GM18858 (cell line): ENCODE results near the gene MAP1S.
"Not testable (repeated sequence)": the region's sequence is repeated elsewhere in the genome, so short reads cannot be mapped to it uniquely, and the experiment has no call there.

Source experiments
- ATAC-seq: cut with Tn5 transposase; IDR thresholded peaks from one replicate; pipeline ENCODE4 v1.9.1; 2021; ENCODE audit not compliant: unreplicated experiment

MAP1S gene

DNA sequence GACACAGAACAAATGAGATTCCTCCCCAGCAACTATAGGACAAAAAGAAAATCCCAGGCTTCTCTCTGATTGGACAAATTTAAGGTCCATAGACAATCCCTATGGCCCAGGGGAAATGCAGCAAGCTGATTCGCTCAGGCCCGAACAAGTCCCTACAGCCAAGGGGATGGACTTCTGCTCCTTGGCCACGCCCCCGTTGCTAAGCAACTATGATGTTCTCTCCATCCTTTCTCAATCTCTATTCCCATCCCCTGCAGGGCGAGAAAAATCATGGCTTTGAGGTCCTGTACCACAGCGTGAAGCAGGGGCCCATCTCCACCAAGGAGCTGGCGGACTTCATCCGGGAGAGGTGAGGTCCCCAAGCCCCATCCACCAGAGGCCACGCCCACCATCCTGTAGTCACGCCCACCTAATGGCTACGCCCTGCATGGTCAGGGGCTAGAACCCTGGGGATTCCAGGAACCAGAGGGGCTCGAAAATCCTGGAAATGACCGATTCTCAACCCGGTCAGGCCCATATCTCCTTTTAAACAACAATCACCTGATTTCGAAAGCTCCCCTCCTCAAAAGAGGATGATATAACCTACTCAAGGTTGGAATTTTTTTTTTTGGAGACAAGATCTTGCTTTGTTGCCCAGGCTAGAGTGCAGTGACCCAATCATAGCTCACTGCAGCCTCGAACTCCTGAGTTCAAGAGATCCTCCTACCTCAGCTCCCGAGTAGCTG is 43.4 kb downstream of the MAP1S start:
- no peak for ATAC-seq

DNA sequence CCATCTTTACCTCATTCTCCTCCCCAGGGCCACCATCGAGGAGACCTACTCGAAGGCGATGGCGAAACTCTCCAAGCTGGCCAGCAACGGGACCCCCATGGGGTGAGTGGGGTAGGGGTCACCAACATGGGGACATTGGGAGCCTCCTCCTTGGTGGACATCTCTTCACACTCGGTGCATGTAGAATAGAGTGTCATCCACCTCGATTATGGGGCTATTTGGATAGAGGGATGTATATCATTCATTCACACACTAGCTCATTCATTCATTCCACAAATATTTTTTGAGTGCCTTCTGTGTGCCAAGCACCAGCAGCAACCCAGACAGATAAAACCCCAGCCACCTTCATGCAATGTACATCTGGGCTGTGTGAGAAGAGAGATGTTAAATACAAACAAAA is 45.1 kb downstream of the MAP1S start:
- ATAC-seq: no peak

DNA sequence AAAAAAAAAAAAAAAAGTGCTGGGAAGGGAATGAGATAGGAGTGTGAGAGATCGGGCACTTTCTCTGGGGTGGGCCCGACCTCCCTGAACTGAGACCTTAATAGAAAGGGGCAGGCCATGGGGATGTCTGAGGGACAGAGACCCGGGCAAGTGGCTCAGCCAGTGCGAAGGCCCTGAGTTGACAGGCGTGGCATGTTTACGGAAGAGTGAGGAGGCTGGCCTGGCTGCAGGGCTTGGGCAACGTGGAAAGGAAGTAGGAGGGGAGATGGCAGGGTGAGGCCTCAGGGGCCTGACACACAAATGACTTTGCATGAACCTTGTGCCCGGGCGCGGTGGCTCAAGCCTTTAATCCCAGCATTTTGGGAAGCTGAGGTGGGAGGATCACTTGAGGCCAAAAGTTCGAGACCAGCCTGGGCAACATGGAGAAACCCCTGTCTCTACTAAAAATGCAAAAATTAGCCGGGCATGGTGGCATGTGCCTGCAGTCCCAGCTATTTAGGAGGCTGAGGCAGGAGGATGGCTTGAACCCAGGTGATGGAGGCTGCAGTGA is 45.9 kb downstream of the MAP1S start:
- ATAC-seq: no peak

DNA sequence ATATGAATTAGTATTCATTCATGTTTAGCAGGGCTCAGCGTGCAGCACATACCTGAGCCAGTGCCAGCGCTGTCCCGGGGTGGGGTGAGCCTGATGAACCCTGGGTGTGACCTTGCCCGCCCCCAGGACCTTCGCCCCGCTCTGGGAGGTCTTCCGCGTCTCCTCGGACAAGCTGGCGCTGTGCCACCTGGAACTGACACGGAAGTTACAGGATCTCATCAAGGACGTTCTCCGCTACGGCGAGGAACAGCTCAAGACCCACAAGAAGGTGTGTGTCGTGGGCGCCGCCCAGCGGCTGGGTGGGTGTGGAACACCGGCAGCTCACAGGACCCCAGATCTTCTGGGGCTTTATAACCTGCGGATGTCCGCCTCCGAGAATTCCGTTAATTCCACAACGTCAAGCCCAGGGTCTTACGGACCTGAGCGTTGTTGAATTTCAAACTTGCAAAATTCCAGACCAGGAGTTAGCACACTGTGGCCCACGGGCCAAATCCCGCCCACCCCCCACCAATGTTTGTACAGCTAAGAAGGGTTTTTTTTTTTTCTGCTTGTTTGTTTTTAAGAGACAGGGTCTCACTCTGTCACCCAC is 47.4 kb downstream of the MAP1S start:
- no peak for ATAC-seq

DNA sequence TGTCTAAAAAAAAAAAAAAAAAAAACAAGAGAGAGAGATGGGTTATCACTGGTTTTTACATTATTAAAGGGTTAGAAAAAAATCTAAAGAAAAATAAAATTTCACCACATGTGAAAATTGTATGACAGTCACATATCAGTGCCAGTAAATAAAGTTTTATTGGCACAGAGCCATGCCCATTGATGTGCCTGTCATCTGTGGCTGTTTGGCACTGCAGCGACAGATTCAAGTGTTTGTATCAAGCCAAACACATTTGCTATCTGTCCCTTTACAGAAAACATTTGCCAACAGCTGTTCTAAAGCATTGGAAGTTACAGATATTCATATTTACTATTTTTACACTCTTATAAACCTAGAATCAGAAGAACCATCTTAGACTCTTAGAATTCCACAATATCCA is 48.3 kb downstream of the MAP1S start:
- no peak for ATAC-seq

DNA sequence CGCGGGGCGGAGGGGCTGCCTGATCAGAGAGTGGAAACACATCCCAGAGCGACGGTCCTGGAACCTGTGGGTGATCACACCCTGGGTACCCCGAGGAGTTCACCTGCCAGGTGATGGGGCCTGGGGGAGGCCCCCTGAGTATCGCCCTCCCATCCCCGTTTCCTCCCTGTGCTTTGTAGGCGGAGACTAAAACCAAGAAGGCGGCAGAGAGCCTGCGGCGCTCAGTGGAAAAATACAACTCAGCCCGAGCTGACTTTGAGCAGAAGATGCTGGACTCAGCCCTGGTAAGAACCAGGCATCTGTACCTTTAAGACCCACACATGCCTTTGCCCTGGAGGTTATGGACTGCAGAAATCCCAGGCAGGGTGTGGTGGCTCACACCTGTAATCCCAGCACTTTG is 51.3 kb downstream of the MAP1S start:
- ATAC-seq: no peak

DNA sequence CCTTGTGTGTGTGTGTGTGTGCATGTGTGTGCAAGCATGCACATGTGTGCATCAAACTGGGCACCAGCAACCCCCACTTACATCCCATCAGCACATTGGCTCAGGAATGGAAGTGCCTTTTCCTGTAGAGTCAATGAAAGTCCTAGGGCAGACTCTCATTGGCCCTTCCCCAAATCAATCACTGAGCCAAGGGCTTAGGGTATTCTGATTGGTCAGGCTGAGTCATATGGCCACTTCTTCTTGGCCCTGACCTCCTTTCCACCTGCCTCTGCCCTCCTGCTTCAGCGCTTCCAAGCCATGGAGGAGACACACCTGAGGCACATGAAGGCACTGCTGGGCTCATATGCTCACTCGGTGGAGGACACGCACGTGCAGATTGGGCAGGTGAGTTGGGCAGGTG is 52.9 kb downstream of the MAP1S start:
- no peak for ATAC-seq

DNA sequence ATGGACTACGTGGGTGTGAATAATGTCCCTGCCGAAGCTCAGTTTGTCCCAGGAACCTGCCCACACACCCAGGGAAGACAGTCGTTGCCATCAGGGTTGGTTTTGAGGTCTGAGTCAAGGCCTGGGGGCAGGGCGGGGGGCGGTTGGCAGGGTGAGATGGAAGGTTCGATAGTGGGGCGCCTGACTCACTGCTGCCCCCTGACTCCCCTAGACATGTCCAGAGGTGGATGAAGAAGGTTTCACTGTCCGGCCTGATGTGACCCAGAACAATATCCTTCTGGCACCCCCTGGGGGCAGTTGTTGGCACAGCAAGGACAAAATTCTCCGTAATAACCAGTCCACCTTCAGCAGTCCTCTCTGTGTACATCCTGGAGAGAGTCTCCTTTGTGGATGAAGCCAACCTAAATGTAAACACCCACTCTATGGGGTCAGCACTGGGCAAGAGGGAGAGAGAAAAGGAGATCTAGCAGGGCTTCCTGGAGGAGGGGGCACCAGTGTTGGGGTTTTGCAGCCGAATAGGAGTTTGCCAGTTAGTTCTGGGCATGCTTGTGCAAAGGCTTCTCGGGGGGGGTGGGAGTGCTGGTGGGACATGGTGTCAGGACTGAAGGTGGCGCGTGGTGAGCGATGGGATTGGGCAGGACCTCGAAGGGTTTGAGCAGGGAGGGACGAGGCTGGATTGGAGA is 56.1 kb downstream of the MAP1S start:
- no peak for ATAC-seq

DNA sequence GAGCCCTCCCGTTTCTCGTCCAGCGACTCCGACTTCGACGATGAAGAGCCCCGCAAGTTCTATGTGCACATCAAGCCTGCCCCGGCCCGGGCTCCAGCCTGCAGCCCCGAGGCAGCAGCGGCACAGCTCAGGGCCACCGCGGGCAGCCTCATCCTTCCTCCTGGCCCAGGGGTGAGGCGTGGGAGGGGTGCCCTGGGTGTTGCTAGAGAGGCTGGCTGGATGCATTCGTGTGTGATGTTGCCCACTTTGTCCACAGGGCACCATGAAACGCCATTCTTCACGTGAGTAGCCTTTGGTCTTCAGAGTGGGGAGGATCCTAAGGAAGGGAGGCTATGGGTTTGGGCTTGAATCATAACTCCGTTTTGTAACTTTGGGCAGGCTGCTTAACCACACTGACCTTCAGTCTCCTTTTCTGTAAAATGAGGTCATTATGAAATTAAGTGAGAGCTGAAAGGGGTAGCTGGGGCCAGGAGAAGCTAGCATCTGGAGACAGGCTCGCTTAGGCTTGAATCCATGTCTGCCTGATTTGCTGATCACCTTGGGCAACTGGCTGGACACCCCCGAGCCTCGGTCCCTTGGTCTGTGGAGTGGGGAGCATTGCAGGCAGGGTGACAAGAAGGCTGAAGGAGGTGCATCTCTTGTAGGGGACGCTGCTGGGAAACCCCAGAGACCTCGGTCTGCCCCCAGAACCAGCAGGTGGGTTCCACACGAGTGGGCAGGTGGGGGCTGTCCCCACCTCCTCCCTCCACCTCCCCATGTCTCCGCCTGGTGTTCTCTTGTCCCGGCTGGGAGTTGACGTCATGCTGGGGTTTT is 56.9 kb downstream of the MAP1S start:
- peak; percentile 34 for ATAC-seq

DNA sequence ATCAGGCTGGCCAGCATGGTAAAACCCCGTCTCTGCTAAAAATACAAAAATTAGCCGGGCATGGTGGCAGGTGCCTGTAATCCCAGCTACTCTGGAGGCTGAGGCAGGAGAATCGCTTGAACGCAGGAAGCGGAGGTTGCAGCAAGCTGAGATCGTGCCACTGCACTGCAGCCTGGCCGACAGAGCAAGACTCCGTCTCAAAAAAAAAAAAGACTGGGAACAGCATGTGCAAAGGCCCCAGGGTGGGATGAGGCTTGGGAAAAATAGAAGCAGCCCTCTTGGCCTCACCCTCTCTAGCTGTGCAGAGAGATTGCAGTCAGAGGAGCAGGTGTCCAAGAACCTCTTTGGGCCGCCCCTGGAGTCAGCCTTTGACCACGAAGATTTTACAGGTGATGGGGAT is 58.6 kb downstream of the MAP1S start:
- ATAC-seq: not testable (repeated sequence)

DNA sequence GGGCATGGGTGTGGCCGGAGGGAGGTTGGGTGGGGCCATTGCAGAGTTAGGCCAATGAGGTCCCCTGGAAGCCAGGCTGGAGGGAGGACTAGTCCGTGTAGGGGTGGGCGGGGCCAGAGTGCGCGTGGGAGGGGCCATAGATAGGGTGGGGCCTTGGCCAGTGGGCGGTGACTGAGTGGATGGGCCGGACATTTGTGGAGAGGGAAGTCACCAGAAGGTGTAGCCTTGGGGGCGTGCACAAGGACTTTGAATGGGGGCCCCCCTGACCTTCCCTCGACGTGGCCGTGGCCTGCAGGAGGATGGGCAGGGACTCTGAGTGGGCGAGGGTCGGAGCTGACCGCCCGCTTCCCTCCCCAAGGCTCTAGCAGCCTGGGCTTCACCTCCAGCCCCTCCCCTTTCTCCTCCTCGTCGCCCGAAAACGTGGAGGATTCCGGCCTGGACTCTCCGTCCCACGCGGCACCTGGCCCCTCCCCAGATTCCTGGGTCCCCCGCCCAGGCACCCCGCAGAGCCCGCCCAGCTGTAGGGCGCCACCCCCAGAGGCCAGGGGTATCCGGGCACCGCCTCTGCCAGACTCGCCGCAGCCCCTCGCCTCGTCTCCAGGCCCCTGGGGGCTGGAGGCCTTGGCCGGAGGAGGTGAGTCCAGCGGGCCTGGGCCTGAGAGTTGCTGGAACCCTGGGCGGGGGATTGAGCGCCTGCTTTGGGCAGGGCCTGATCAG is 59.1 kb downstream of the MAP1S start:
- ATAC-seq: no peak

DNA sequence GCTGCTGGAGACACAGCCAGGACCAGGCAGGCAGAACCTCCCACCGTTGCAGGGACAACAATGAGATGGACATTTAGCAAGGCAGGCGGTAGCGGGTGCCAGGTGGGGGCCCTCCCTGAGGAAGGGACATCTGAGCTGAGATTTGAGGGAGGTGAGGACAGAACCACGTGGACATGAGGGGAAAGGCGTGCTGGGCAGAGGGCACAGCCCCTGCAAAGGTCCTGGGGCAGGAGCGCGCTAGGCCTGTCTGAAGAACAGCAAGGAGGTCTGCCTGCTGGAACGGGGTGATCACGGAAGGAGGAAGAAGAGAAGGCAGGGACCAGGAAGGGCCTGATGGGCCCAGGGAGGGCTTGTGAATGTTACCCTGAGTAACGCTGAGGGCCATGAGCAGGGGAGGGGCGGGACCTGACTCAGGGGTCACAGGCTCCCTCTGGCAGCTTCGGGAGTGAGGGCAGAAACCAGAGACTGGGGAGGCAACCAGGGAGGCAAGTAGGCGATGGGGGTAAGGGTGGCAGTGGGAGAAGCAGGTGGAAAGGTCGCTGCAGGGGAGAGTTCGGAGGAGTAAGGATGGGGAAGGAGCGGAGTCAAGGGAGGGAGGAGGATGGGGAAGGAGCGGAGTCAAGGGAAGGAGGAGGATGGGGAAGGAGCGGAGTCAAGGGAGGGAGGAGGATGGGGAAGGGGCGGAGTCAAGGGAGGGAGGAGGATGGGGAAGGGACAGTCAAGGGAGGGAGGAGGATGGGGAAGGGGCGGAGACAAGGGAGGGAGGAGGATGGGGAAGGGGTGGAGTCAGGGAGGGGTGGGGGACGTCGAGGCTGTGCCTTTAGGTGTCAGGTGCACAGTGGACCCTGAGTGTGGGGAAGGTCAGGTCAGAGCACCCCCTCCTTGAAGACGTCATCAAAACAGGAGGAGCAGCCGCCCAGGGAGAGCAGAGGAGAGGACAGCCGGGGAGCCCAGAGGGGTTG is 60.0 kb downstream of the MAP1S start:
- ATAC-seq: no peak

DNA sequence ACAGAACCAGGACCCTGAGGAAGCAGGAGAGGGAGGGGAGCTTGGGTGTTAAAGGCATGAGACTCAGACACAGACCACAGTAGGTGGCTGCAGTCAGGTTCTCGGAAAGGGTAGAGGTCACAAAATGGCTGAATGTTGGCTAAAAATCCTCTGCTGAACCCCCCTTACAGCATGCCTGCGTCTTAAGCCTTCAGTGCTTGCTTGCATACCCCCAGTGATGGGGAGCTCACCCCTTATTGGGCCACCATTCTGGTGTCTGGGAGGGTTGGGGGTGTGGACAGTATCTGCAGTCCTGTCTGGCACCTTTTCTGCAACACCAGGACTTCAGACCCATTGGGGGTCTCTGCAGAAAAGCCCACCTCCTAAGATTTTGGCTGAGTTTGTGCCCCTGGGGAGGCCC is 61.5 kb downstream of the MAP1S start:
- ATAC-seq: no peak

DNA sequence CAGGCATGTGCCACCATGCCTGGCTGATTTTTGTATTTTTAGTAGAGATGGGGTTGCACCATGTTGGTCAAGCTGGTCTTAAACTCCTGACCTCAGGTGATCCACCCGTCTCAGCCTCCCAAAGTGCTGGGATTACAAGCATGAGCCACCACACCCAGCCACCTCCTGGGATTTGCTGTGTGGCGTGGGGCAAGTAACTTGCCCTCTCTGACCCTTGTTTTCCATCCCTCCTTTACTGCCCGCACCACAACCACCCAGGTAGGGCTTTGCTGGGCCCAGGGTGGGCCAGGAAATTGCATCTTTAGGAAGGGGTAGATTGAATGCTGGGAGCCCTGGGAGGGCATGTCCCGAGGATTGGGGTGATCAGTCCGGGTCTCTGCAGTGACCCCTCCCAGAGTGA is 64.4 kb downstream of the MAP1S start:
- not testable (repeated sequence) for ATAC-seq
